Measurements from ENCODE around the gene MAP9. TPM values are rescaled to one million over a fixed set of nuclear protein-coding genes. Genes with fewer than 3 reads are reported as not detected.
"Not testable (repeated sequence)": the region's sequence is repeated elsewhere in the genome, so short reads cannot be mapped to it uniquely, and the experiment has no call there.

The MAP9 gene
- polyA plus RNA-seq (2011; rRNA removed) = 3.3 and 7.4 TPM in 2 replicates
- polyA minus RNA-seq (2011; rRNA and poly(A)+ RNA removed) = 2.6 and 3.3 TPM in 2 replicates

- Histone ChIP-seq H3K4me3 (ENCODE audit: low read depth, low read length) (peak within 1 kb of the TSS; percentile 72), H3K36me3 (ENCODE audit: control insufficient read depth, insufficient read depth, low read length) (no peaks in the 10 kb centered on the region), H3K27me3 (ENCODE audit: control insufficient read depth, insufficient read depth, low read length) (no peaks in the 10 kb centered on the region; the same call in 1 of the 2 replicates)
- no peak for TF ChIP-seq CTCF (IDR thresholded peaks at IDR 0.05; ENCODE audit: insufficient read depth, low read depth, low read length)
- DNase-seq (ENCODE audit: low read depth) = peak; percentile 66
- ChIA-PET POLR2A (no interaction called here), CTCF (interaction anchor here (0.8 kb wide), 1 partner anchor 9 kb away, joined by 3 read pairs; no protein-coding TSS in a partner anchor)
Measured at GRCh38 chr4:155376387-155377268, at the start of gene MAP9. MAP9 (minus strand) TSS chr4:155376965; CDS start chr4:155375850, 1,115 bp downstream.

- CTCF ChIA-PET = not testable (repeated sequence)
Measured at GRCh38 chr4:155424778-155425177, 48.0 kb upstream of the MAP9 start.

GRCh38 chr4:155423671-155424070, 46.9 kb upstream of the MAP9 start:
- no peak for TF ChIP-seq CTCF (IDR thresholded peaks at IDR 0.05; ENCODE audit: insufficient read depth, low read depth, low read length)
- ChIA-PET POLR2A (no interaction called here), CTCF (no interaction called here)
- Histone ChIP-seq H3K27me3 (ENCODE audit: control insufficient read depth, insufficient read depth, low read length) (no peaks in the 10 kb centered on the region), H3K36me3 (ENCODE audit: control insufficient read depth, insufficient read depth, low read length) (no peaks in the 10 kb centered on the region), H3K4me3 (ENCODE audit: low read depth, low read length) (no peak overlapping the region)
- DNase-seq (ENCODE audit: low read depth) = no peak

More at GRCh38 chr4:155424778-155425177, 48.0 kb upstream of the MAP9 start:
- DNase-seq (ENCODE audit: low read depth); H3K4me3 ChIP-seq (ENCODE audit: low read depth, low read length); H3K36me3 ChIP-seq (ENCODE audit: control insufficient read depth, insufficient read depth, low read length); POLR2A ChIA-PET; H3K27me3 ChIP-seq (ENCODE audit: control insufficient read depth, insufficient read depth, low read length): not testable (repeated sequence)

GRCh38 chr4:155419266-155419665, 42.5 kb upstream of the MAP9 start:
- TF ChIP-seq CTCF (IDR thresholded peaks at IDR 0.05; ENCODE audit: insufficient read depth, low read depth, low read length) = no peak
- Histone ChIP-seq H3K27me3 (ENCODE audit: control insufficient read depth, insufficient read depth, low read length) (no peaks in the 10 kb centered on the region), H3K36me3 (ENCODE audit: control insufficient read depth, insufficient read depth, low read length) (no peaks in the 10 kb centered on the region), H3K4me3 (ENCODE audit: low read depth, low read length) (no peak overlapping the region)
- CTCF ChIA-PET = no interaction called here
- no peak for DNase-seq (ENCODE audit: low read depth)
- POLR2A ChIA-PET = no interaction called here

GRCh38 chr4:155415662-155416061, 38.9 kb upstream of the MAP9 start:
- no peak for TF ChIP-seq CTCF (IDR thresholded peaks at IDR 0.05; ENCODE audit: insufficient read depth, low read depth, low read length)
- CTCF ChIA-PET = no interaction called here
- H3K27me3 ChIP-seq (ENCODE audit: control insufficient read depth, insufficient read depth, low read length) = no peaks in the 10 kb centered on the region
- H3K36me3 ChIP-seq (ENCODE audit: control insufficient read depth, insufficient read depth, low read length) = no peaks in the 10 kb centered on the region
- POLR2A ChIA-PET = no interaction called here
- no peak overlapping the region for H3K4me3 ChIP-seq (ENCODE audit: low read depth, low read length)
- DNase-seq (ENCODE audit: low read depth) = no peak

Data from BJ (cell line).